ENCODE data around the gene PER2.

PER2 gene

DNA sequence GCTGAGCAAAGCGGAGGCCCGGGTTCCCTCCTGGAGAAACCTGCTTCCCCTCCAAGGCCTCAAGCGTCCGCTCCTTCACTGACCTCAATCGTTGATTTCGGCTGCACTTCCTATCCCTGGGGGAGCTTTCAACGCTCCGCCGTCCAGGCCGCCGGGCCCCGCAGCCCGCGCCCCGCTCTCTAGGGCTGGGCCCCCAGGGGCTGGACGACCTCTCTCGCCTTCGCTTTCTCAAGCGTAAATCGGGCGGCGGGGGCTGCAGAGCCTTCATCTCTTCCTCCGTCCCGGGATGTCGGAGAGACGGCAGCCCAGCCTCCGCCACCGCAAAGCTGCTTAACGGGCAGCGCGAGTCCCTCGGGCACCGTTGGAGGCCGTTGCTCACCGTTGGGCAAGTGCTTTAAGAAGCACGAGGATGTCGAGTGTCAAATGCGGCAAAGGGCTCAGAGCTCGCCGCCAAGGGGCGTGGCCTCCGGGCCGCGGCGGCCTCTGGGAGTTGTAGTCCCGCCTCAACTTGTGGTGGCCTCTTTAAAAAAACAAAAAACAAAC, 57.1 kb downstream of the PER2 start:
- DNase-seq = peak in 47 of 56 donors; percentile 13 to 85 (median 58)

- no peak for DNase-seq
Observed at GRCh38 chr2:238230699-238231098, 57.7 kb downstream of the PER2 start.

GRCh38 chr2:238228700-238229099, 59.7 kb downstream of the PER2 start:
- no peak for DNase-seq

GRCh38 chr2:238227587-238228032, 60.8 kb downstream of the PER2 start:
- no peak for DNase-seq

DNA sequence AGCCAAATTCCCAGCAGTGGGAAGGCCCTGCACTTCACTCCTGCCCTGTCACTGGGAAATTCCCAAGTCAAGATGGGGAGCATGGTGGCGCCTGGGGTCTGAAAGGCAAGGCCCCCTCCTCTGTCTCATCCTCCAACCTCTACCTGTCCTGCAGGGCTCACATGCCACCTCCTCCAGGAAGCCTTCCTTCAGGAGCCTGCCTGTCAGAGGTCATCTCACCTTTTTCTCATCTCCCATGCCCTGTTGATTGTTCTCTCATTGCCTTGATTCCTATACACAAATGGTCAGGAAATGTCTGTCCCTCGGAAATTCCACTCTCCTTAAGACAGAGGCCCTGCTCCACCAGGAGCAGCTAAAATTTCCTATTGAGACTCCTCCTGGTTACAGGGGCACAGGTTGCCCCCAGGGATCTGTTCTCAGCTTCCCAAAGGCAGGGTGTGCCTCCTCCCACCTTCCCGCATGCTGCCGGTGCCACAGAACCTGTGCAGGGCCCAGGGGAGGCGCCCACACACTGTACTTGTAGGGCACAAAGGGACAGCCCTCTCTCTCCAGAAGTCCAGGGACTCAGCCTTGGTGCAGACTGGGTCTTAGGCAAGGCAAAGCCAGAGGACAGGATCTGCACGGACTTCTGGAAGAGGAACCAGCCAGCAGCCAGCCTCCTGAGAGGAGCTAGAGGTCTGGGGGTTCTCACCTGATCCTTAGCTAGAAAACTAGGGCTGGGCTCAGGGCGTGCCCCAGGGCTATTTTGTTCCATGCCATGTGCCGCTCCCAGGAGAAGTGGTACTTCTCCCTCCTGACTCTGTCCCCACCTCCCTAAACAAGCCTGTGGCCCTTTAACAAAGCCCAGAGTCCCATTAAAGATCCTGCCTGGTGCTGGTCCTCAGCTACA, 61.5 kb downstream of the PER2 start:
- DNase-seq = no peak

DNA sequence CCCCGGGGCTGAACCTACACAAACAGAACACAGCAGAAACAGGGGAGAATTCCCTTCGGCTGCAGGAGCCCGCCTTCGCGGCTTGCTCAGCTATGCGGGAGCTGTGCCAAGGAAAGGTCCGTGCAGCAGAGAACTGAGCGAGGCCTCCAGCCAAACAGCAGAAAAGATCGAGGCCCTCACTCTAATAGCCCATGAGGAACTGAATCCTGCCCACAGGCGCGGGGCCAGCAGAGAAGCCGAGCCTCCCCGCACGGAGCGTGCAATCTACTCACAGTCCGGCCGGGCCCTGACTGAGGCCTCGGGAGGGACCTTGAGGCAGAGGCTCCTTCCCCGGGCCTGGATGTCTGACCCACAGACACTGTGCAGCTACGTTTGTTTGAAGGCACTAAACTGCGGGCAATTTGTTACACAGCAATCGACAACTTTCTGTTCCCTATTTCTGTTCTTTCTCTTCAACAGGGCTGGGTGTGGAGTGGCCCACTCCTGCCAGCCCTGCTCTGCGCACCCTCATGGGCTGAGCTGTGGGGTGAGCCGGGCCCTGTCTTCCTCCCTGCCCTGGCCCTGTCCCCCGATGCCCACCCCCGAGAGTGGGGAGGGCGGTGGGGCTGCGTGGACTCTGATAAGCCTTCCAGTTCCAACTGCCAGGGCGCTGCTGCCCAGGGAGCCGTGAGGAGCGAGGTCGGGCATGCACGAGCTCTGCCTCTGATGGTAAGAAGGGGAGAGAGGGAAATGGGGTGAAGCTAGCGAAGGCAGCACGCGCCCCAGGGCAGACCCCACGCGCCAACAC, 62.3 kb downstream of the PER2 start:
- DNase-seq = peak in 2 of 56 donors; percentile 21 to 37

DNA sequence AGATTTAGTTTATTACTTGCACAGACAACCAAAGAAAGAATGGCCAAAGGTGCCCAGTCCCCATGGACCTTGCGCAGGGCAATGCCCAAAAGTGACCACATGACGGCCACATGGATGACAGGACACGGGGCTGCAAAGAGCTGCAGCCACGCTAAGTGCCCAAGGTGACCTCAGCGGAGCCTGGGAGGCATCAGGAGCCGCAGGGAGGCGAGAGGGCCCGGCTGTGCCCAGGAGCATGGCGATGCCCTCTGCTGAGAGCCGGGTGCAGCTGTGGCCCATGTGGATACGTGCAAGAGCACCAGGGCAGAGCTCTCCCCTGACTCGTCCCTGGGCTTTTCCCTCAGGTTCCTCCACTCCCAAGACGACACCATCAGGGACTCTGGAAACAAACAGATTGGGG, 63.3 kb downstream of the PER2 start:
- no peak for DNase-seq

DNA sequence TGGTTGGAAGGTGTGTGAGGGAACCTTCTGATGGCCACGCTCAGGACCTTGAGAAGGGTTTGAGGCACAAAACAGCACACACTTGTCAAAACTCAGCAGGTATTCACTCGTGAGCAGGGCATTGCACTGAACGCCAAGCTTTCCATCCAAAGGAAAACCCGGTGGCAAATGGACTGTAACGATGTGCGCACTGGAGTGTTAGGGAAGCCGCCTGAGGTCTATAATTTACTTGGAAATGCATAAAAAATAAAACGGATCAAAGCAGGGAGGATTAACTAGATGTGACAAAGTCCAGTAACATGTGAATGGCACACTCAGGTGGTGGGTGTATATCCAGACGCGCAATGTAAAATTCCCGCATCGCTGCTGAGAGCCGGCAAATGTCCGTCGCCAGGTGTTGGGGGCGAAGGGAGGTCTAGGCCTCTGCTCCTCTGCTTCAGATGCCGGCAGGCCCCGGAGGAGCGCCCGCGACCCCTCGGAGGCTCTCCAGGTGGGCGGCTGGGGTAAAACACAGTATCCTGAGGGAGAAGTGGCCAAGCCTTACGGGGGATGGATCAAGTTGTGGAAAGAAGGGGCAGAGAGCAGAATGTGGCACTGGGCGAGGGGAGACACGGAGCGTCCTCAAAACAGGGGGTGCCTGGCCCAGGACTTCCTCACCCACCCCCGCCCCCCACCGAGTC, 63.9 kb downstream of the PER2 start:
- no peak for DNase-seq

DNA sequence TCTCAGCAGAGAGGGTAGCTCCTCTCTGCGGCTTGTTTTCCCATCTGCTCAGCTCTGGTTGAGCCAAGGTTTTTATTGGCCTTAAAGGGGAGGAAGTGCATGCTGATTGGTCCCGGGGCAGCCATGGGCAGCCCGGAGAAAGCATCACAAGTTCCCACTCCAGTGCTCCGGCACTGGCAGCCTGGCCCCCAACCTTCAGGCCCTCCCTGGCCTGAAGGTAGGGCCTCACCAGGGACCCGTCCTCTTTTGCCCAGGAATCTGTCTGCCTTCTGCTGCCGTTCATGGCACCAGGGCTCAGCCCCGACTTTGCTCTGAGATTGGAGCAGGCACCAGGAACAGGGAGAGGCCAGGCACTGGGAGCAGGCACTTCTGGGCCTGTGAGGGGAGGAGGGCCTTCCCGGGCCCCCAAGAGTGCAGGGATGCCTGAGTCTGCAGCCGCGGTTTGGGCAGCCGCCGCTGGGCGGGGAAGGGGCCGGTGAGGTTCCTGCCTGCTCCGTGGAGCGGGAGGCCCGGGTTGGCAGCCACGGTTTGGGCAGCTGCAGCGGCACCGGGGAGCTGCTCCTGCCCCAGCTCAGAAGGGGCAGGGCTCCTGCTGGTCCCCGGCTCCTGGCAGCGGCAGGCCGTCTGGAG, 67.4 kb downstream of the PER2 start:
- DNase-seq = peak in 48 of 56 donors; percentile 8 to 82 (median 61)

DNA sequence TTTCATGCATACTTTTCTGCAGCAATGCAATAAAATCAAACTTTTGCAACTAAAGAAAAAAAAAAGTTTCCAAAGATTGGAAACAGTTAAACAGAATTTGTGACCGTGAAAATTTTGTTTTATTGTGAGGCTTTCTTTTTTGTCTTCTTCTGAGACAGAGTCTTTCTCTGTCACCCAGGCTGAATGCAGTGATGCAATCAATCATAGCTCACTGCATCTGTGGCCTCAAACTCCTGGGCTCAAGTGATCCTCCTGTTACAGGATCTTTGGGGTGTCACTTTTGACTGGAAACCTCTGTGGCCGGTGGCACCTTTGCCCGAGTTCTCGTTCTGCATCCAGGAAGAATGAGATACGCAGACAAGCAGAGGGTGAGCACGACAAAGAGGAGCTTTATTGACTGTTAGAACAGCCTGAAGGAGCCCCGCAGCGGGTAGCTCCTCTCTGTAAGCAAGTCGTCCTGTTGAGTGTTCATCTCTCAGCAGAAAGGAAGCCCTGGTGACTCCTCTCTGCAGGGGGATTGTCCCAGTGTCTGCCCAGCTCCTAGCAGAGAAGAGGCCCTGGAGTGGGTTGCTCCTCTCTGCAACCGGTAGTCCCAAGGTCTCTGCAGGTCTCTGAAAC, 68.0 kb downstream of the PER2 start:
- peak in 12 of 56 donors; percentile 26 to 75 (median 62) for DNase-seq

DNA sequence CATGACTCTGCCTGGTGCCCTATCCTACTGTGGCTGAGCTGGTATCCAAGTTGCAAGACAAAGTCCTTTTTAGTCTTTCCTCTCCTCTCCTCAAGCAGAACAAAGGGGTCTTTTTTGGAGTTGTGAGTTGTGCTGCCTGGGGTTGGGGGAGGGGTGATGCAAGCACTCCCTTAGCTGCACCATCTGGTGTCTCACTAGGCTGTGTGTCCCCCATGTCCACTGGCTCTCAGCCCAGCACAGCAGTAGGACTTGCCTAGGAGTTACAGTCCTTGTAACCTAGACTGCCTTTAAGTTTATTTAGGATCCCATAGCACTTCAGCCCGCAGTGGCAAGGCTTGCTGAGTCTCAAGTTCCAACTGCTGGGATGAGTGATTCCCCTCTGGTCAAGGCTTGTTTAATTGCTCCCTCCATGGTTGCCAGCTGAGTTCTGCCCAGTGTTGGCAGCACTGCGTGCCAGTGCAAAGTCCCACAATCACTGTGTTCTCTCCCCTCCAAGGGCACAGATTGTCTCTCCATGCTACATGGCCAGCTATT, 71.7 kb downstream of the PER2 start:
- DNase-seq = peak in 55 of 56 donors; percentile 52 to 96 (median 86)

DNA sequence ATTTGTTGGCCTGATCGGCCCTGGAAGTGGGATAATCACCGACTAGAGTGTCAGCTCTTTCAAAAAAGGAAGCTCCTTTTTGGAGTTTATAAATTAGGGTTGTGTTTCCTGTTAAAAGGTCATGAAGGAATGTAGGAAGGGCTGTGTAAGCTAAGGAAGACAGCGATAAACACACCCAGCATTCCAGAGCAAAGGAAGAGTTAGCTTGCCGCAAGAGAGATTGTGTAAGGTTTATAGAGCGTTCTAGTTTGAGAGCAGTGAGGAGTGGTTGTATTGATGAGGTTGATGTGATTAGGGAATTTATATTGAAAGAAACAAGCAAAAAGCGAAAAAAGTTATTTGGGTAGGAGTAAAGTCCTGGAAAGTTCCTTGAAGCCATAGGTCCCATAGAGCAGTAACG, 81.4 kb downstream of the PER2 start:
- no peak for DNase-seq

- peak in 2 of 56 donors; percentile 44 to 64 for DNase-seq
Observed at GRCh38 chr2:238203973-238204683, 84.3 kb downstream of the PER2 start.

GRCh38 chr2:238203094-238203972, 85.1 kb downstream of the PER2 start, which contains the start of gene ILKAP:
Gene ILKAP (minus strand): TSS chr2:238203695. CDS start chr2:238203553, 142 bp downstream.
- DNase-seq = peak; percentile 11 to 92 (median 79)

DNA sequence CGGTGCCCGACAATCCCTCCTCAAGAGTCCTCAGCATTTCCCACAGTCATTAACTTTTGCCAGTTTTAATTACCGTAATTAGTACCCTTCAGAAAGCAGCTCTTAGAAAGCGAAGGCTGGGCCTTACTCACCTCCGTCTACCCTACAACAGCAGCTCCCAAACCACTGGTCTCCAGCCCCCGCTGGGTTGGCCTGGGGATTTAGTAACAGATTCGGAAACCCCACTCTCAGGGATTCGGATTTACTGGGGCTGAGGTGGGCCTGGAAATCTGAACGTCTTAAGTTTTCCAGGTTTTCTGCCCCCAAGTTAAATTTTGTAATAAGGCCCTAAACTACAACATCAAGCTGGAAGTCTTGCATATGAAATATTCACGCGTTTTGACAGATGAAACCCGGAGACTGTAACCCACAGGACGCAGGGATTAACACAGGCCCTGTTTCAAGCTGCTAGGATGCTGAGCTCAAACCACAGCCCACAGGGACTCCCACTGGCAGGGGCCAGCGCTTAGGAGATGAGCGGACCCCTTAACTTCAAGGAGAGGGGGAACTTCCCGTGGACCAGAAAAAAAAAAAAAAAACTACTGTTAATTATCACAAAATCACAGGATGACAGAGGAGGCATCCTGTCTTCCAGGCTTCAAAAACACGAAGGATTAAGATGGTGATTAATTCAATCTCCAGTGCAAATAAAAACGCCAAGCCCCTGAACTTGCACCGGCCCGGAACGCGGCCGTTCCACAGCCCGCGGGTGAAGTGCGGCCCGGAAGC, 85.9 kb downstream of the PER2 start:
- no peak for DNase-seq

All from nucleus accumbens (tissue), 56 donors.